Testis (tissue), 2 donors: ENCODE measurements around the gene ZWILCH.

ENCODE experiments used
- POLR2A ChIP-seq: fragments of 450-650 bp; IDR thresholded peaks from one replicate; pipeline ENCODE4 v1.6.1; 2017; ENCODE audit warnings: antibody characterized with exemption, mild to moderate bottlenecking, moderate library complexity
- TF ChIP-seq, protein P1 (sequence below), 3 experiments: fragments of 450-650 bp in 2 of 3; fragments of 200-600 bp in 1 of 3; sonication (generic) in 1 of 3; IDR thresholded peaks; one replicate each; pipeline ENCODE4 v1.5.1; 2016 to 2019; ENCODE audit warnings: antibody characterized with exemption in 3 of 3, mild to moderate bottlenecking in 2 of 3, moderate library complexity in 1 of 3

DNA sequence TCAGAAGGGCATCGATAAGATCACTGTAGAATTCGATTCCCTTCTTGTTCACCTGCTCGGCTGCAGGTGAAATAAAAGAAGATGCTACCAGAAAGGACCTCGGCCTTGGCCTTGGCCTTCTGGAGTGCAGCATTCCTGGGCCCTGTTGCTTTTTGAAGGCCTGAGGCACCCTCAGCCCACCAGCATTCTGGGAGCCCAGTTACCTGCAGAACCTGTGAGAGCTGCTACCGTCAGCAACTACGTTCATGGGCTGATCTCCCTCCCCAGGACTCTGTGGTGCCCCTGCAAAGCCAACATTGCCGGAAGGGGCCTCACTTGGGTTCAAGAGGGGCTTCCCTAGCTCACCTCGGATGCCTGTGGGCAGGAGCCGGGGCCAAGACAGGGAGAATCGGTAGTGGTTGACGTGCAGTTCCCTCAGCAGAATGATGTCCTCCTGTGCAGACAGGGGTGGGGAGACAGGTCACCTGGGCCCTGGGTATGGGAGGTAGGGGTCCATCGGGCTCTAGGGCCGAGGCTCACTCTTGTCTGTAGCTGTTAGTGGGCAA lies 58.5 kb downstream of the ZWILCH start:
- TF ChIP-seq, protein P1, sequence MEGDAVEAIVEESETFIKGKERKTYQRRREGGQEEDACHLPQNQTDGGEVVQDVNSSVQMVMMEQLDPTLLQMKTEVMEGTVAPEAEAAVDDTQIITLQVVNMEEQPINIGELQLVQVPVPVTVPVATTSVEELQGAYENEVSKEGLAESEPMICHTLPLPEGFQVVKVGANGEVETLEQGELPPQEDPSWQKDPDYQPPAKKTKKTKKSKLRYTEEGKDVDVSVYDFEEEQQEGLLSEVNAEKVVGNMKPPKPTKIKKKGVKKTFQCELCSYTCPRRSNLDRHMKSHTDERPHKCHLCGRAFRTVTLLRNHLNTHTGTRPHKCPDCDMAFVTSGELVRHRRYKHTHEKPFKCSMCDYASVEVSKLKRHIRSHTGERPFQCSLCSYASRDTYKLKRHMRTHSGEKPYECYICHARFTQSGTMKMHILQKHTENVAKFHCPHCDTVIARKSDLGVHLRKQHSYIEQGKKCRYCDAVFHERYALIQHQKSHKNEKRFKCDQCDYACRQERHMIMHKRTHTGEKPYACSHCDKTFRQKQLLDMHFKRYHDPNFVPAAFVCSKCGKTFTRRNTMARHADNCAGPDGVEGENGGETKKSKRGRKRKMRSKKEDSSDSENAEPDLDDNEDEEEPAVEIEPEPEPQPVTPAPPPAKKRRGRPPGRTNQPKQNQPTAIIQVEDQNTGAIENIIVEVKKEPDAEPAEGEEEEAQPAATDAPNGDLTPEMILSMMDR (IDR thresholded peaks at IDR 0.05), result no peak
- no peak for TF ChIP-seq POLR2A
